ENCODE data around the gene FUCA2. TPM values are rescaled to one million over a fixed set of nuclear protein-coding genes. Genes with fewer than 3 reads are reported as not detected.

The FUCA2 gene
- total RNA-seq, 1 donor from 2014 or later, result 64.0 TPM

- Histone ChIP-seq H3K9ac (ENCODE audit: low read length) (no peak overlapping the region), H3K4me3 (ENCODE audit: insufficient read depth, low read depth, low read length) (no peak overlapping the region), H3K4me1 (ENCODE audit: insufficient read depth, low read length) (no peaks in the 10 kb centered on the region), H3K4me2 (ENCODE audit: low read length) (no peak overlapping the region), H3K27ac (ENCODE audit: low read depth, low read length) (no peak overlapping the region), H3K27me3 (ENCODE audit: insufficient read depth, low read length) (no peaks in the 10 kb centered on the region), H3K79me2 (ENCODE audit: insufficient read depth, low read length) (peaks cover 8% of the 10 kb centered on the region), H2AFZ (ENCODE audit: low read depth, low read length) (no peak overlapping the region), H4K20me1 (ENCODE audit: insufficient read depth, low read length) (no peaks in the 10 kb centered on the region), H3K9me3 (ENCODE audit: insufficient read depth, low read depth, low read length) (no peaks in the 10 kb centered on the region), H3K36me3 (ENCODE audit: insufficient read depth, low read length) (no peaks in the 10 kb centered on the region)
- H3K4me1 Mint-ChIP-seq (ENCODE audit: low read depth, unreplicated experiment), result peaks cover 8% of the 10 kb centered on the region
- H3K4me3 Mint-ChIP-seq (ENCODE audit: unreplicated experiment), result no peak overlapping the region
- TF ChIP-seq CTCF (IDR thresholded peaks at IDR 0.05; ENCODE audit: insufficient read depth, low read depth, low read length) (no peak), EZH2 (IDR thresholded peaks at IDR 0.05; ENCODE audit: insufficient read depth, low read length) (no peak)
- peaks cover 26% of the 10 kb centered on the region for H3K27me3 Mint-ChIP-seq (ENCODE audit: low read depth, unreplicated experiment)
- H3K9me3 Mint-ChIP-seq (ENCODE audit: unreplicated experiment), result no peaks in the 10 kb centered on the region
- FAIRE-seq, result no peak
- no peaks in the 10 kb centered on the region for H3K36me3 Mint-ChIP-seq (ENCODE audit: low read depth, unreplicated experiment)
- DNase-seq (ENCODE audit: low read depth), result no peak
- H3K27ac Mint-ChIP-seq (ENCODE audit: unreplicated experiment), result no peak overlapping the region
Measured at GRCh38 chr6:143542888-143543287, 31.4 kb upstream of the FUCA2 start.

- no peaks in the 10 kb centered on the region for H3K27me3 ChIP-seq (ENCODE audit: insufficient read depth, low read length)
- no peak overlapping the region for H3K4me2 ChIP-seq (ENCODE audit: low read length)
- no peak overlapping the region for H2AFZ ChIP-seq (ENCODE audit: low read depth, low read length)
- no peak overlapping the region for H3K27ac ChIP-seq (ENCODE audit: low read depth, low read length)
- H3K4me3 ChIP-seq (ENCODE audit: insufficient read depth, low read depth, low read length), result no peak overlapping the region
- H3K4me1 ChIP-seq (ENCODE audit: insufficient read depth, low read length), result peaks cover 4% of the 10 kb centered on the region
- peaks cover 9% of the 10 kb centered on the region for H3K79me2 ChIP-seq (ENCODE audit: insufficient read depth, low read length)
- Mint-ChIP-seq H3K27me3 (ENCODE audit: low read depth, unreplicated experiment) (peaks cover 30% of the 10 kb centered on the region), H3K9me3 (ENCODE audit: unreplicated experiment) (no peaks in the 10 kb centered on the region), H3K36me3 (ENCODE audit: low read depth, unreplicated experiment) (no peaks in the 10 kb centered on the region), H3K4me1 (ENCODE audit: low read depth, unreplicated experiment) (no peaks in the 10 kb centered on the region), H3K27ac (ENCODE audit: unreplicated experiment) (no peak overlapping the region), H3K4me3 (ENCODE audit: unreplicated experiment) (no peak overlapping the region)
- H4K20me1 ChIP-seq (ENCODE audit: insufficient read depth, low read length), result no peaks in the 10 kb centered on the region
- FAIRE-seq (no peak), DNase-seq (ENCODE audit: low read depth) (no peak)
- no peaks in the 10 kb centered on the region for H3K9me3 ChIP-seq (ENCODE audit: insufficient read depth, low read depth, low read length)
- H3K9ac ChIP-seq (ENCODE audit: low read length), result no peak overlapping the region
- no peaks in the 10 kb centered on the region for H3K36me3 ChIP-seq (ENCODE audit: insufficient read depth, low read length)
- TF ChIP-seq EZH2 (IDR thresholded peaks at IDR 0.05; ENCODE audit: insufficient read depth, low read length) (no peak), CTCF (IDR thresholded peaks at IDR 0.05; ENCODE audit: insufficient read depth, low read depth, low read length) (no peak)
Measured at GRCh38 chr6:143540192-143540591, 28.7 kb upstream of the FUCA2 start.

GRCh38 chr6:143539734-143540133 is 28.2 kb upstream of the FUCA2 start:
- Mint-ChIP-seq H3K27me3 (ENCODE audit: low read depth, unreplicated experiment) (peaks cover 34% of the 10 kb centered on the region), H3K36me3 (ENCODE audit: low read depth, unreplicated experiment) (no peaks in the 10 kb centered on the region), H3K4me1 (ENCODE audit: low read depth, unreplicated experiment) (no peaks in the 10 kb centered on the region), H3K9me3 (ENCODE audit: unreplicated experiment) (no peaks in the 10 kb centered on the region), H3K4me3 (ENCODE audit: unreplicated experiment) (no peak overlapping the region), H3K27ac (ENCODE audit: unreplicated experiment) (peak overlapping the region; percentile 12)
- H2AFZ ChIP-seq (ENCODE audit: low read depth, low read length), result no peak overlapping the region
- no peak for FAIRE-seq
- no peak overlapping the region for H3K4me3 ChIP-seq (ENCODE audit: insufficient read depth, low read depth, low read length)
- H4K20me1 ChIP-seq (ENCODE audit: insufficient read depth, low read length), result no peaks in the 10 kb centered on the region
- H3K79me2 ChIP-seq (ENCODE audit: insufficient read depth, low read length), result peaks cover 9% of the 10 kb centered on the region
- no peak overlapping the region for H3K27ac ChIP-seq (ENCODE audit: low read depth, low read length)
- no peak overlapping the region for H3K9ac ChIP-seq (ENCODE audit: low read length)
- no peak for TF ChIP-seq CTCF (IDR thresholded peaks at IDR 0.05; ENCODE audit: insufficient read depth, low read depth, low read length)
- TF ChIP-seq EZH2 (IDR thresholded peaks at IDR 0.05; ENCODE audit: insufficient read depth, low read length), result no peak
- no peaks in the 10 kb centered on the region for H3K9me3 ChIP-seq (ENCODE audit: insufficient read depth, low read depth, low read length)
- no peaks in the 10 kb centered on the region for H3K27me3 ChIP-seq (ENCODE audit: insufficient read depth, low read length)
- DNase-seq (ENCODE audit: low read depth), result no peak
- no peak overlapping the region for H3K4me2 ChIP-seq (ENCODE audit: low read length)
- no peaks in the 10 kb centered on the region for H3K36me3 ChIP-seq (ENCODE audit: insufficient read depth, low read length)
- H3K4me1 ChIP-seq (ENCODE audit: insufficient read depth, low read length), result peaks cover 4% of the 10 kb centered on the region
